SK-N-MC (cell line): Measurements from ENCODE around the gene PLCD3.

ENCODE experiments used
- EZH2 ChIP-seq: fragments of 200-600 bp; sonication (generic); IDR thresholded peaks from one replicate; pipeline ENCODE4 v1.6.1; 2017; ENCODE audit warnings: antibody characterized with exemption
- FOXP2 ChIP-seq: optimal IDR thresholded peaks from 2 replicates; pipeline ENCODE3; 2011; ENCODE audit warnings: mild to moderate bottlenecking, moderate library complexity; ENCODE audit not compliant: insufficient read depth; ENCODE audit errors: extremely low read length, control extremely low read depth
- POLR2AphosphoS5 ChIP-seq: IDR thresholded peaks from 2 replicates; pipeline ENCODE4 v1.6.1; 2012; ENCODE audit warnings: mild to moderate bottlenecking, low read depth, low read length, borderline replicate concordance

DNA sequence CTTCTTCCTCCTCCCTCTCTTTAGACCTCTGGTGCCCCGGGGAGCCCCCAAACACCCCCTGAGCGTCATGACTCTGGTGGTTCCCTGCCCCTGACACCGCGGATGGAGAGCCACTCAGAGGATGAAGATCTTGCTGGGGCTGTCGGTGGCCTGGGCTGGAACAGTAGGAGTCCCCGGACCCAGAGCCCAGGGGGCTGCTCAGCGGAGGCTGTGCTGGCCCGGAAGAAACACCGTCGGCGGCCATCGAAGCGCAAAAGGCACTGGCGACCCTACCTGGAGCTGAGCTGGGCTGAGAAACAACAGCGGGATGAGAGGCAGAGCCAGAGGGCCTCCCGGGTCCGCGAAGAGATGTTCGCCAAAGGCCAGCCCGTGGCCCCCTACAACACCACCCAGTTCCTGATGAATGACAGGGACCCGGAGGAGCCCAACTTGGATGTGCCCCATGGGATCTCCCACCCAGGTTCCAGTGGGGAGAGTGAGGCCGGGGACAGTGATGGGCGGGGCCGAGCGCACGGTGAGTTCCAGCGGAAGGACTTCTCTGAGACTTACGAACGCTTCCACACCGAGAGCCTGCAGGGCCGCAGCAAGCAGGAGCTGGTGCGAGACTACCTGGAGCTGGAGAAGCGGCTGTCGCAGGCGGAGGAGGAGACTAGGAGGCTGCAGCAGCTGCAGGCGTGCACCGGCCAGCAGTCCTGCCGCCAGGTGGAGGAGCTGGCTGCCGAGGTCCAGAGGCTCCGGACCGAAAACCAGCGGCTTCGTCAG is 36.9 kb upstream of the PLCD3 start:
- TF ChIP-seq EZH2 (no peak), POLR2AphosphoS5 (no peak), FOXP2 (no peak)
